ENCODE results near the gene MAD1L1.
A peak's percentile ranks its signal among the peaks of the same experiment; 100 is the strongest.

The MAD1L1 gene

GRCh38 chr7:2114052-2114451 is 118.7 kb downstream of the MAD1L1 start:
- DNase-seq = no peak

- DNase-seq = no peak
Measured at GRCh38 chr7:2112261-2113198, 120.2 kb downstream of the MAD1L1 start.

DNA sequence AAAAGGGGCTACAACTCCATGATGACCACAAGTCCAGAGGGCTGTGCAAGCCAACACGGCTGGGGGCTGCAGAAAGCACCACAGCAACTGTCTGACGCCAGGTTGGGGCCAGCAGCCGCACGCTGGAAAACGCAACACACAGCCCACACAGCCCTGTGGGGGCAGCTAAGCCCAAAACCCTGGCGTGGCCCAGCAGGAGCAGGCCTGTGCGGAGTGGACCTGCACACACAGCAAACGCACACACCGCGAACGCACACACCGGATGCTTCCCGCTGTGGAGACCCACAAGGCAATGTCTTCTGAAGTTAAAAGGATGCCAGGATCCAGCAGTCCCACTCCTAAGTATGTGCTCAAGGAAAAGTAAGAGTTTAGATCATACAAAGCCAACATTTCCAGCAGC is 121.2 kb downstream of the MAD1L1 start:
- DNase-seq = no peak

- DNase-seq = no peak
Measured at GRCh38 chr7:2110610-2111396, 121.9 kb downstream of the MAD1L1 start.

DNA sequence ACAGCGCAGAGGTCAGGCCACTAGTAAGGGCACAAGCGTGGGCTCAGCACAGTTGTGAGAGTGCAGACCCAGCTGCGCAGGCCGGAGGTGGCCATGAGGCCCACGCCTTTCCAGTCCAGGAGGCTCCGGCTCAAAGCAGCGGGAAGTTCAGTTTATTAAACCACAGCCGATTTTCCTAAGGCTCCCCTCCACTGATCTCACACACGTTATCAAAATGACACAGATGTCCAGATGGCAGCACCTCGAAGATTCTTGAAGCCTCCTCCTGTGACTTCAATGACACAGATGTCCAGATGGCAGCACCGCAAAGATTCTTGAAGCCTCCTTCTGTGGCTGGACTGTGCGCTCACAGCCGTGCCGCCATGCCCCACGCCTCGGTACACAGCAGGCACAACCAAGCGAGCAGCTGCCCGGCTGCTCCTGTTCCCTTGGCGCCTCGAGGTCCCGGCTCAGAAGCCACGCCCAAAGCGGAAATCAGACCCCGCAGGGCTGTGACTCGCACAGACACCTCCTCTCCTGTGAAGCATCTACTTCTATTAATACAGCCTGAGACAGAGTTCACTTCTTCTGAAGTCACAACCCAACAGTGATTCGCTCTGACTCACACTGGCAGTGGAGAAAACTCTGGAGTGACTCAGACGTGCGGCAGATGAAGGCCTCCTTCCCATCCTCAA is 122.7 kb downstream of the MAD1L1 start:
- peak; percentile 19 for DNase-seq

DNA sequence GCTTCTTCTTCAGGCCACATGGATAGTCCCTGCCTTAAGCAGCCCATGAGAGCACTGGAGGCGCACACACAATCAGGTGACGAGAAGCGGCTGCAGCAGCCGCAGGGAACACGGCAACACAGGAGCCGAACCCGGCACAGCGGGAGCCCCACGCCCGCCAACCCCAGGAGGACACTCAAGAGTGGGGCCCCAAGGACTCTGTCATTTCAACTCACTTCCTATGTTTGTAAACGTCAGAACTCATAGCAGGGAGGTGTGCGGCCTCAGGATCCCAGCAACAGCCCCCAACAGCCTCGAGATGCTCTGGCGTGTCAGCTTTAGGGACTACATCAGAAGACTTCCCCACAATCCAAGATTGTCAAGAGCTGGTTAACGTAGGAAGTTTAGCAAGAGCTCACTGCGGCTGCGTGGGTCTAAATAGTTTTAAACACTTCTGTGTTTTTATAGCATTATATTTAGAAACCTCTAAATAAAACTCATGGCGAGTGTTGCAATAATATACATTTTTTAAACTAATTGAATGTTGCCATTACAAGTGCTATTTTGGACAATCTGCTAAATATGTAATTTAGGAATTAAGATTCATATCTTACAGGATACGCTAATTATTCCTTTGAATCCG is 123.4 kb downstream of the MAD1L1 start:
- no peak for DNase-seq

DNA sequence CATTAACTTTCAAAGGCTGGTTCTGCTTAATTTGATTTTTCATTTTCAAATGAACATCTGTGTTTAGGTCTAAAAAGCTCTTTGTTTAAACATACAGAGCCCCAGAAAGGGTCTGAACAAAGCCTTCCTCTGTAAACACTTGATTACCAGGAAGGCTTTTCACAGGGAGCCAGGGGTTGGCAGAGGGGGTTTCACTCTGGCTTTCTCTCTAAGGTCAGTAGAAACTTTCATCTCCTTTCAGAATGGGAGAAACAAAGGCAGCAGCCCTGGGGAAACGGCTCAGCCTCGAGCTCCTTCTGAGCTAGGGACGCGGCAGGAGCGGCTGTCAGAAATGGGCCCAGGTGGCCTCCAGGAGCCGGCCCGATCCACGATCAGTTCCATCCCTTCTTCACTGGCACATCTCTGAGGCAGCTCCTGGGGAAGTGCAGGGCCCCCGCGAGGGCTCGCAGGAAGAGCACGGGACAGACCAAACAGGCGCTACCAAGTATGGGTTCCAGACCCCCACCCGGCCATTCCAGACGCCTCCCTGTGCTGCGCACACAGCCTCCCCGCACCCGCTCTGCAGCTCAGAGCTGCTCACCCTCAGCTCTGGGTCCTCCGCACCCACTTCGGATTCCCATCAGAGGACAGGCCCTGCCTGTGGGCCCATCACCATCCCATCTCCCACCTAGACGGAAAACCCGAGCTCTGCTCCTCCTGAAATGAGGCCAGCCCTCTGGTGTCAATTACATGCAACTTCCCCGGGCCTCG is 124.1 kb downstream of the MAD1L1 start:
- no peak for DNase-seq

DNA sequence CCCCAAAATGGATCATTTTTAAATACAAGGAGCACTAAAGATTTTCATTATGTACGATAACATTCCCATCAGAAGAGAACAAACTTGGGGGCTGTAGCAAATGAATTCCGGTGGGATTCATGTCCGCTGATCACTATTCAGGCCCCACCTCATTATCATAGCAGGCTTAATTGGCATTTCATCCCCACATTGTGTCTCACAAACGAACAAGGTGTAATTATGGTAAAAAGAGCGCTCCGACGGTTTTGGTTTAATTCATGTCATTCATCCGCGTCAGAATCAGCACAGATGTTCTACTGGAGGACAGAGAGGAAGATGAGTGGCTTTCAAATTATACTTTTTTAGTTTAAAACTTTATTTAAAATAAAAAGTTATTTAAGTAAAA is 124.7 kb downstream of the MAD1L1 start:
- DNase-seq = no peak

DNA sequence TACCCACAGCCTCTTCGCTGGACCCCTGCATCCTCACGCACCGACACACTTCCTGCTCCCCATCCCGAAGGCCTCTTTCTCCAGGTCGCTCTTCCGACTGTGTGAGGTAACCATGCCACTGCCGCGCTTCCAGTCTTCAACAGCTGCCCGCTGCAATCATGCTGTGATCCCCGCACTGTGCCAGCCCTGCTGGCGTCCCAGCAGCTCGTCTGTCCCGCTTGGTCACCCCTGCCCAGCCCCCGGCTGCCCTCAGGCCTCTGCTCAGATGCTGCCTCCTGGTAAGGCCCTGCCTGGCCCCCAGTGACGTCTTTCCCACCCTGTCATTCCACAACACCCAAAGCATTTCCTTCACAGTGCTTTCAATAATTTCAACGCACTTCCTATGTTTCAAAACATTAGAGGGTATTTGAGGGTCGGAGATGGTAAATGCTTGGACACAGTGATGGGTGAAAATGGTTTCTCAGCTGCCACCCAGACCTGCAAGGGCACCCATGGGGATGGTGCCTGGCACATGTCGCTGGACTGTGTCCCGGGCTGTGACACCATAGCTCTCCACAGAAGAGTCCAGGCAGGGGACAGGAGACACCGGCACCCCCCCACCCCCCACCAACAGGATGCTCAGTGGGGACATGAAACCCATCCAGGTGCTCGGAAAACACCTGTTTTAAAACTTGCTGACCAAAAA is 125.2 kb downstream of the MAD1L1 start:
- DNase-seq = no peak

DNA sequence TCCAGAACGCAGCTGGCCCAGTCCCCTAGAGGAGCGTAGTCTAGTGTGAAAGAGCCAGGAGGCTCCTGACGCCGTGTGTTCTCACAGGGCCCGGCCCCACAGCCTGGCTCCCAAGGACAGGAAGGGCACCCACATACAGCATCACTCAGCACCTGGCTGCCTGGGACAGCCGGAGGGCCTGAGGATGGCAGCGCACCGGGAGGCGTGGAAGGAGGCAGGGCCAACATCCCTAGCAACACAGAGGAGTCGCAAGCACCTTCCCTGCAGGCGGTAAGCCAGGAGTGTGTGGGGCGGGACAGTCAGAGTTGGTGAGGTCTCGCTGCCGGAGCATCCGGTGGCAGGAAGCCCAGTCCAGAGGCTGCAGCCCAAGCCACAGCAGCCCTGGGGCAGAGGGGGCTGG is 125.8 kb downstream of the MAD1L1 start:
- no peak for DNase-seq

DNA sequence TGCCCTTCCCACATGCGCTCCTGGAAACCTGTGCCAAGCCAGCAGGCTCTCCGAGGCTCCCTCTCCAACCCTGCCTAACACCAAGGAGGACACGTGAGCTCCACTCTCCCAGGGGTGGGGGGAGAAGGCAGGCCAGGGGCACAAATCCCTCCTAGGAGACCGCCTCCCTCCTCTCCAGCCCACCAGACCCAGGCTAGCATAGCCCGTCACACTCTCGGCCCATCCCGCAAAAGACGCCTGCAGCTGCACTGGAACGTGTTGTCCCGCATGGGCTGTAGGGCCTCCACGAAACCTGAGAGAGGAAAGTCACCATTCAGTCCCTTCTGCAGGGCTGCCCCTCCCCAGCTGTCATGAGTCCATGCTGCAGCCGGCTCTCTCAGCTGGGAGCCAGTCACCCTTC is 126.3 kb downstream of the MAD1L1 start:
- no peak for DNase-seq

DNA sequence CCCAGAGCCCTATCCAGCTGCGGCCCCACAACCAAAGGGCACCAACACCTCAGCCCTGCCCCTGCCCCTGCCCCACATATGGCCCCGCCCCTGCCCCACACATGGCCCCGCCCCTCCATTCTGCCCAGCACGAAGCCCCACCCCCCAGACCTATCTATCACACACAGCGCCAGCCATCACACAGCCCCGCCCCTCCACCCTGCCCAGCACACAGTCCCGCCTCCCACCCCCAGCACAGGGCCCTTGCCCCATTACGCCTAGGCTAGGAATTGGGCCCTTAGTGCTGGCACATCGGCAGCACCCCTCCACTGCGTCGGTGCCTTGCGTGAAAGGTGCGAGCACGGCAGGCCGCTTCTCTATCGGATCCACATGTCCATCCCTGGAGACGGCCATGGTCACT is 126.8 kb downstream of the MAD1L1 start:
- no peak for DNase-seq

- no peak for DNase-seq
Measured at GRCh38 chr7:2105280-2105679, 127.5 kb downstream of the MAD1L1 start.

DNA sequence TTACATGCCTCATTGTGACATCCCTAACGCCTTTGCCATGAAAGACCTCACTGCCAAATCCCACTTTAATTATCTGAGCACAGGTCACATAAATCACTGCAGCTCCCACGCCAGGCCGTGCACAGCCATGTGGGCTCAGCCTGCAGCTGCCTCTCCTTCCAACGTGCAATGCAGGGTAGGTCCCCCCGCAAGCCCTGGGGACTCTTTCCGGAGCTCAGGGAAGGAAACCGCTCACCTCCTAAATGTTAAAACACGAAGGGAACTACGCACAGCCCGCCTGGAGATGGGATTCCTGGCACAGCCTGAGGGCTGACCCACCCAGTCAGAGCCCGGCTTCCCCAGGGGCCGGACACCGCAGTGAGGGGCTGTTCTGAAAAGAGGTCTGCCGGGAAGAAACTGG is 128.0 kb downstream of the MAD1L1 start:
- DNase-seq = no peak

- DNase-seq = peak; percentile 47
Measured at GRCh38 chr7:2104107-2104710, 128.5 kb downstream of the MAD1L1 start.

- no peak for DNase-seq
Measured at GRCh38 chr7:2103071-2103898, 129.5 kb downstream of the MAD1L1 start.

- no peak for DNase-seq
Measured at GRCh38 chr7:2102375-2102723, 130.4 kb downstream of the MAD1L1 start.

DNA sequence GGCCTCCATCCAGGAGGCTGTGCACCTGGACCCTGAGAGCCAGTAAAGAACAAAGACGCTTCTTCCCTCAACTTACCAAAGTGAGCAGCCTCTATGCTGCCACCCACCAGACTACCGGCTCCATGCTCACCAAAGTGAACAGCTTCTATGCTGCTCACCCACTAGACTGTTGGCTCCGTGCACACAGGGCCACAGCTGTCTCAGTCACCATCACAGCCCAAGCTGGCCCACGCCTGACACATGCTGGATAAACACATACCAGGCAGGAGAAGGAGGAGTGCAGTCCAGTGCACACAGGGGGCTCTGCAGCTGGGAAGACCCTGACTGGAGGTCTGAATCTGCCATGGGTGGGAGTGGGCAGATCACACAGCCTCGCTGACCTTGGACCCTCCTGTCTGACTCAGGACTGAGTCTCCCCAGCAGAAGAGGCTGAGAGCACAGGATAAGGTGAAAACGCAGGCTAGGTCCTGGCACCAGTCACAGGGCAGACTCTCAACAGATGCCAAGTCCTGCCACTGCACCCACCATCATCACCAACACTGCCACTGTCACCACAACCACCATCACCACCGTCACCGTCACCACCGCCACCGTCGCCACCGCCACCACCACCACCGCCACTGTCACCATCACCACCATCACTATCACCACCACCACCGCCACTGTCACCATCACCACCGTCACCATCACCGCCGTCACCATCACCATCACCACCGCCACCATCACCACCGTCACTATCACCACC is 130.9 kb downstream of the MAD1L1 start:
- no peak for DNase-seq

All from activated CD4-positive, alpha-beta T cell treated with anti-CD3 and anti-CD28 coated beads for 1 hour (primary cell).